ENCODE measurements around the gene TFCP2L1. TPM values are rescaled to one million over a fixed set of nuclear protein-coding genes. Genes with fewer than 3 reads are reported as not detected.
A peak's percentile ranks its signal among the peaks of the same experiment; 100 is the strongest.
"Not testable (repeated sequence)": the region's sequence is repeated elsewhere in the genome, so short reads cannot be mapped to it uniquely, and the experiment has no call there.

The TFCP2L1 gene
- total RNA-seq (1 to 10 TPM; 3.9 to 7.7 (median 4.7) TPM), polyA plus RNA-seq (1 to 10 TPM; 2.0 to 3.9 TPM)

DNA sequence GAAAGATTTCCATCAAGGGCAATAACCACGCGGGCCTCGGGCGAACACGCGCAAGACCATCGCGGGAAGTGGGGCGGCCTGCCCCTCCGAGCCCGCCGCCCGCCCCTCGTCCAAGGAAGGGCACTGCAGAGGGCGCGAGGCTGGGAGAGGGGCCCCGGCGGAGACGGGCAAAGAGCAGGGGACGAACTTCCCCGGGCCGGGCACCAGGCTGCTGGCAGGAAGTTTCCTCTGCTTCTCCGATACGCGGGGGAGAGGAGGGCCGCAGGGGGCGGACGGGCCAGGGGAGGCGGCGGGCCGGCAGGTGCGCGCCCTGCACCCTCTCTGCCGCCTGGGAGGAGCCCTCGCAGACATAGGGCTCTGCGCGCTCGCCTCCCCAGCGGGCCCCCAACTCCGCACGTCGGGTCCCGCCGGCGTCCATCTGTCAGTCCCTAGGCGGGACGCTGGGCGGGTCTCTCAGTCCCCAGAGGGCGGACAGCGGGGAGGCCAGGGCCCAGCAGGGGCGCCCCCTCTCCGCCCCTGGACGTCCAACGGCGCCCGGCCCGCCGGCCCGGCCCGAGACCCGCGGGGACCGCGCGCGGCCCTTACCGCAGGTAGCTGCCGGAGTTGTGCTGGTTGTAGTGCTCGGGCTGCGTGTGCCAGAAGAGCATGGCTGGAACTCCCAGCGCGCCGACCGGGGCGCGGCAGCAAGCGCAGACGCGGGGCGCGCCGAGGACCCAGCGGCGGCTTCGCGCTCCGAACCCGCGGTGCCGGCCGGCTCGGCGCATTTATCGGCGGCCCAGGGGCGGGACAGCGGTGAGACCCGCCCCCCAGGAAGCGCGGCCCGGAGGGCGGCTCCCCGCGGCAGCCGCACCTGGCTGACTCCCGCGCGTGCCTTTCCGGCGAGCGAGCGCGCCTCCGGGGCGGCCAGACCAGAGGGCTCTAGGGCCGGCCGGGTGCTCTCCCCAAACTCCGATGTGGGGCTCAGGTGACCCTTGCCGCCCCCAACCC, at the start of gene TFCP2L1:
TFCP2L1 (minus strand) TSS at position 740 of the 987 bp plus-strand sequence; CDS start at position 647, 93 bp downstream.
- ATAC-seq (peak; percentile 88 to 93 (median 91)), FAIRE-seq (no peak), DNase-seq (peak; percentile 57 to 89 (median 78))
- 2 to 4% methylated on average over 68 to 119 of the region's 119 CpGs for WGBS, 2 donors
- intact Hi-C loops (cut with DNase I), result no loop called here
- TF ChIP-seq CTCF (IDR thresholded peaks at IDR 0.05), result no peak
- H3K4me1 ChIP-seq, result peaks cover 0 to 13% (median 11%) of the 10 kb centered on the region in 3 donors
- H3K27ac ChIP-seq, result peak within 1 kb of the TSS in 2 of 4 donors; percentile 38 to 44
- no peaks in the 10 kb centered on the region for H3K36me3 ChIP-seq
- no peaks in the 10 kb centered on the region for H3K9me3 ChIP-seq
- peak within 1 kb of the TSS; percentile 40 to 76 (median 68) for H3K4me3 ChIP-seq
- H3K27me3 ChIP-seq, result no peaks in the 10 kb centered on the region

- no peak overlapping the region for H3K4me3 ChIP-seq
- ATAC-seq (no peak), FAIRE-seq (no peak), DNase-seq (no peak)
- WGBS, 2 donors, result 79 to 86% methylated on average over 12 of the region's 12 CpGs
- no peaks in the 10 kb centered on the region for H3K9me3 ChIP-seq
- intact Hi-C loops (cut with DNase I), result no loop called here
- H3K27me3 ChIP-seq, result no peaks in the 10 kb centered on the region
- no peak for TF ChIP-seq CTCF (IDR thresholded peaks at IDR 0.05)
- no peak overlapping the region for H3K27ac ChIP-seq
- H3K4me1 ChIP-seq, result peaks cover 0 to 4% (median 0%) of the 10 kb centered on the region in 3 donors
- peaks cover 0 to 4% (median 0%) of the 10 kb centered on the region in 3 donors for H3K36me3 ChIP-seq
Observed at GRCh38 chr2:121333834-121334558, 49.0 kb upstream of the TFCP2L1 start.

- DNase-seq (no peak), ATAC-seq (no peak), FAIRE-seq (no peak)
- no peak for TF ChIP-seq CTCF (IDR thresholded peaks at IDR 0.05)
- Histone ChIP-seq H3K27me3 (no peaks in the 10 kb centered on the region), H3K27ac (no peak overlapping the region), H3K4me1 (peaks cover 0 to 4% (median 0%) of the 10 kb centered on the region in 3 donors), H3K4me3 (no peak overlapping the region), H3K36me3 (peaks cover 0 to 3% (median 0%) of the 10 kb centered on the region in 3 donors), H3K9me3 (no peaks in the 10 kb centered on the region)
- intact Hi-C loops (cut with DNase I), result no loop called here
- WGBS, 2 donors, result 76 to 81% methylated on average over 17 of the region's 17 CpGs
Observed at GRCh38 chr2:121333231-121333630, 48.2 kb upstream of the TFCP2L1 start.

DNA sequence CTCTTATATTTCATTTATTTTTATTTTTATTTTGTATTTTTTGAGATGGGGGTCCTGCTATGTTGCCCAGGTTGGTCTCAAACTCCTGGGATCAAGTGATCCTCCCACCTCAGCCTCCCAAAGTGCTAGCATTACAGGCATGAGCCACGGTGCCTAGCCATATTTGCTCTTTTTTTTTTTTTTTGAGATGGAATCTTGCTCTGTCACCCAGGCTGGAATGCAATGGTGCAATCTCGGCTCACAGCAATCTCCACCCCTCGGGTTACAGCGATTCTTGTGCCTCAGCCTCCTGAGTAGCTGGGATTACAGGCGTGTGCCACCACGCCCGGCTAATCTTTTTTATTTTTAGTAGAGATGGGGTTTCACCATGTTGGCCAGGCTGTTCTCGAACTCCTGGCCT, 46.3 kb upstream of the TFCP2L1 start:
- ATAC-seq; H3K4me3 ChIP-seq; intact Hi-C loops (cut with DNase I); FAIRE-seq; H3K27ac ChIP-seq; H3K4me1 ChIP-seq; H3K27me3 ChIP-seq; H3K36me3 ChIP-seq; H3K9me3 ChIP-seq; DNase-seq: not testable (repeated sequence)
- WGBS, 2 donors, result 74 to 82% methylated on average over 8 of the region's 8 CpGs

- Histone ChIP-seq H3K9me3 (no peaks in the 10 kb centered on the region), H3K36me3 (no peaks in the 10 kb centered on the region), H3K4me3 (no peak overlapping the region), H3K27ac (no peak overlapping the region), H3K4me1 (peaks cover 0 to 4% (median 0%) of the 10 kb centered on the region in 3 donors), H3K27me3 (no peaks in the 10 kb centered on the region)
- no peak for TF ChIP-seq CTCF (IDR thresholded peaks at IDR 0.05)
- whole genome bisulfite sequencing, 2 donors, result 83 to 93% methylated on average over 15 of the region's 15 CpGs
- intact Hi-C loops (cut with DNase I), result no loop called here
- DNase-seq, result peak in 1 of 6 donors; percentile 7
- FAIRE-seq, result no peak
- ATAC-seq, result no peak
Observed at GRCh38 chr2:121330921-121331320, 45.9 kb upstream of the TFCP2L1 start.

Data from pancreas (tissue), 10 donors.